Measurements from ENCODE around the gene WNT7B. TPM values are rescaled to one million over a fixed set of nuclear protein-coding genes. Genes with fewer than 3 reads are reported as not detected.

Gene WNT7B
- polyA plus RNA-seq, 6 donors from 2014 or later, result 0.17 to 0.62 TPM; not detected in 4

DNA sequence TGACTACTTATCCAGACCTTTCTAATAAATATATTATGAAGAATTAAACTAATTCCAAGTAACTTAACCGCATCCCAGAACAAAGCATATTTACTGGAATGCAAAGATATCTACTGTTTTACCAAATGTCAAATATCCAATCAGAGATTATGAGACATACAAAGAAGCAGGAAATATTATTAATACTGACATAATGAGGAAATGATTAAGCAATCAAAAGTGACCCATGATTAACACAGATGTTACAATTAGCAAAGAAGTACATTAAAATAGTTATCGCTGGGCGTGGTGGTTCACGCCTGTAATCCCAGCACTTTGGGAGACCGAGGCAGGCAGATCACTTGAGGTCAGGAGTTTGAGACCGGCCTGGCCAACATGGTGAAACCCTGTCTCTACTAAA, 105.2 kb downstream of the WNT7B start:
- Mint-ChIP-seq H3K4me1 (peaks cover 3 to 9% (median 9%) of the 10 kb centered on the region in 3 donors), H3K27me3 (peaks cover 19 to 57% (median 26%) of the 10 kb centered on the region in 3 donors), H3K27ac (no peak overlapping the region), H3K36me3 (peaks cover 0 to 28% of the 10 kb centered on the region in 2 donors), H3K4me3 (no peak overlapping the region), H3K9me3 (peaks cover 6 to 38% (median 15%) of the 10 kb centered on the region in 7 donors)
- no peak for DNase-seq
- no peak for ATAC-seq (ENCODE audit: low read depth in 2 of 2)

Other genes starting within 250 kb of the WNT7B start
- 10 to 100 TPM in 1 of 6 donors, 1 to 10 TPM in 5; 4.6 to 10.8 (median 7.0) TPM for gene PPARA, start 173.4 kb upstream of the WNT7B start, polyA plus RNA-seq (ENCODE audit: low read depth in 6 of 6)

All from naive B cell (primary cell).